HG03442 (cell line): ENCODE results near the gene GMDS.

Source experiments
- ATAC-seq: cut with Tn5 transposase; IDR thresholded peaks from one replicate; pipeline ENCODE4 v1.9.1; 2021; ENCODE audit warnings: mild to moderate bottlenecking, moderate library complexity; ENCODE audit not compliant: unreplicated experiment

The GMDS gene

GRCh38 chr6:2054516-2055067 is 190.8 kb downstream of the GMDS start:
- no peak for ATAC-seq

GRCh38 chr6:2053691-2054090 is 191.7 kb downstream of the GMDS start:
- ATAC-seq, result no peak

- ATAC-seq, result no peak
Observed at GRCh38 chr6:2047855-2048254, 197.6 kb downstream of the GMDS start.

- ATAC-seq, result no peak
Observed at GRCh38 chr6:2044192-2044591, 201.2 kb downstream of the GMDS start.

GRCh38 chr6:2042956-2043648 is 202.3 kb downstream of the GMDS start:
- no peak for ATAC-seq

- no peak for ATAC-seq
Observed at GRCh38 chr6:2038092-2038491, 207.3 kb downstream of the GMDS start.

- ATAC-seq, result no peak
Observed at GRCh38 chr6:2037237-2037926, 208.0 kb downstream of the GMDS start.

- no peak for ATAC-seq
Observed at GRCh38 chr6:2036710-2037023, 208.7 kb downstream of the GMDS start.

- ATAC-seq, result no peak
Observed at GRCh38 chr6:2035826-2036709, 209.3 kb downstream of the GMDS start.

GRCh38 chr6:2035046-2035445 is 210.4 kb downstream of the GMDS start:
- no peak for ATAC-seq

- no peak for ATAC-seq
Observed at GRCh38 chr6:2034256-2034655, 211.1 kb downstream of the GMDS start.

- no peak for ATAC-seq
Observed at GRCh38 chr6:2033544-2033943, 211.9 kb downstream of the GMDS start.

GRCh38 chr6:2030682-2031244 is 214.6 kb downstream of the GMDS start:
- ATAC-seq, result no peak

- ATAC-seq, result no peak
Observed at GRCh38 chr6:2029952-2030351, 215.5 kb downstream of the GMDS start.

- no peak for ATAC-seq
Observed at GRCh38 chr6:2029130-2029794, 216.1 kb downstream of the GMDS start.

- no peak for ATAC-seq
Observed at GRCh38 chr6:2028457-2029038, 216.9 kb downstream of the GMDS start.

- no peak for ATAC-seq
Observed at GRCh38 chr6:2026133-2026532, 219.3 kb downstream of the GMDS start.

- ATAC-seq, result no peak
Observed at GRCh38 chr6:2021713-2022125, 223.7 kb downstream of the GMDS start.

- ATAC-seq, result no peak
Observed at GRCh38 chr6:2020909-2021308, 224.5 kb downstream of the GMDS start.

- no peak for ATAC-seq
Observed at GRCh38 chr6:2019051-2019450, 226.4 kb downstream of the GMDS start.
